ENCODE results near the gene AQP6. TPM values are rescaled to one million over a fixed set of nuclear protein-coding genes. Genes with fewer than 3 reads are reported as not detected.

AQP6 gene
- total and polyA plus RNA-seq, 2 donors (not counting 3 experiments of a cell fraction or from before 2014, with no cell fraction given) = 0.04 TPM; not detected in 1

- Histone ChIP-seq H3K27me3 (ENCODE audit: control insufficient read depth in 2 of 2, insufficient read depth in 2 of 2, low read length in 2 of 2) (no peaks in the 10 kb centered on the region), H3K36me3 (ENCODE audit: control insufficient read depth in 2 of 2, extremely low read depth in 1 of 2, insufficient read depth in 2 of 2, low read length in 2 of 2) (no peaks in the 10 kb centered on the region), H3K4me1 (ENCODE audit: control insufficient read depth, extremely low read depth, insufficient read depth, low read length) (peaks cover 30% of the 10 kb centered on the region), H3K9me1 (replicated peaks; ENCODE audit: control insufficient read depth, extremely low read depth, insufficient read depth, low read length) (no peaks in the 10 kb centered on the region), H3K4me3 (replicated peaks in 1 of 3; ENCODE audit: insufficient read depth in 1 of 3, low read depth in 1 of 3, low read length in 3 of 3) (no peak overlapping the region), H3K4me2 (ENCODE audit: insufficient read depth, low read length) (no peak overlapping the region), H3K79me2 (ENCODE audit: control insufficient read depth, insufficient read depth, low read length) (no peaks in the 10 kb centered on the region), H4K20me1 (replicated peaks; ENCODE audit: control insufficient read depth, extremely low read depth, insufficient read depth, low read length) (no peaks in the 10 kb centered on the region), H2AFZ (ENCODE audit: low read depth, low read length) (no peak overlapping the region), H3K9ac (replicated peaks; ENCODE audit: extremely low read depth, insufficient read depth, low read length) (no peak overlapping the region), H3K27ac (ENCODE audit: insufficient read depth, low read depth, low read length) (no peak overlapping the region), H3K9me3 (replicated peaks; ENCODE audit: control insufficient read depth, insufficient read depth, low read length) (no peaks in the 10 kb centered on the region)
- no peak for FAIRE-seq
- ChIA-PET POLR2A (interaction anchor here (2.5 kb wide), 1 partner anchor 91 kb away, joined by 11 read pairs; no protein-coding TSS in a partner anchor), CTCF (interaction anchor here (1.1 to 4.3 kb wide), 5 partner anchors 15 to 110 kb away, joined by 3 to 61 read pairs (median 7); no protein-coding TSS in a partner anchor)
- TF ChIP-seq EZH2 (IDR thresholded peaks at IDR 0.05; ENCODE audit: borderline replicate concordance, low read depth, low read length, severe bottlenecking) (peak; percentile 51), GATA2 (IDR thresholded peaks at IDR 0.05; ENCODE audit: insufficient read depth, insufficient read length, low read depth, low read length) (no peak), POLR2AphosphoS5 (IDR thresholded peaks at IDR 0.05; ENCODE audit: insufficient read depth, low read depth, low read length) (no peak), MAX (IDR thresholded peaks at IDR 0.05; ENCODE audit: insufficient read depth, insufficient read length) (no peak)
- dilution Hi-C loops (cut with MboI; ENCODE audit: extremely low pct_ligation_motif_present, low sequenced_read_pairs) (loop anchor here (25.0 kb wide), 1 partner anchor 102 kb away; the partner anchor contains the start of gene ASIC1), intact Hi-C loops (cut with micrococcal nuclease) (no loop called here)
- no peak for DNase-seq (ENCODE audit: low read depth, low spot score)
- BruUV-seq (replicated peaks) = no TSS peak
These were observed 12.2 kb upstream of the AQP6 start for GRCh38 chr12:49960474-49961110.

All from endothelial cell of umbilical vein (primary cell).